AG20443 (cell line): ENCODE data around the gene MRTFB.
A peak's percentile ranks its signal among the peaks of the same experiment; 100 is the strongest.

ENCODE experiments used
- DNase-seq: peaks from one replicate; pipeline ENCODE4 v3.0.0; 2012; ENCODE audit warnings: low spot score, mixed read lengths

Gene MRTFB

GRCh38 chr16:14186007-14186794, 115.1 kb downstream of the MRTFB start:
- DNase-seq: peak; percentile 58

GRCh38 chr16:14186795-14187221, 115.7 kb downstream of the MRTFB start:
- DNase-seq: no peak

DNA sequence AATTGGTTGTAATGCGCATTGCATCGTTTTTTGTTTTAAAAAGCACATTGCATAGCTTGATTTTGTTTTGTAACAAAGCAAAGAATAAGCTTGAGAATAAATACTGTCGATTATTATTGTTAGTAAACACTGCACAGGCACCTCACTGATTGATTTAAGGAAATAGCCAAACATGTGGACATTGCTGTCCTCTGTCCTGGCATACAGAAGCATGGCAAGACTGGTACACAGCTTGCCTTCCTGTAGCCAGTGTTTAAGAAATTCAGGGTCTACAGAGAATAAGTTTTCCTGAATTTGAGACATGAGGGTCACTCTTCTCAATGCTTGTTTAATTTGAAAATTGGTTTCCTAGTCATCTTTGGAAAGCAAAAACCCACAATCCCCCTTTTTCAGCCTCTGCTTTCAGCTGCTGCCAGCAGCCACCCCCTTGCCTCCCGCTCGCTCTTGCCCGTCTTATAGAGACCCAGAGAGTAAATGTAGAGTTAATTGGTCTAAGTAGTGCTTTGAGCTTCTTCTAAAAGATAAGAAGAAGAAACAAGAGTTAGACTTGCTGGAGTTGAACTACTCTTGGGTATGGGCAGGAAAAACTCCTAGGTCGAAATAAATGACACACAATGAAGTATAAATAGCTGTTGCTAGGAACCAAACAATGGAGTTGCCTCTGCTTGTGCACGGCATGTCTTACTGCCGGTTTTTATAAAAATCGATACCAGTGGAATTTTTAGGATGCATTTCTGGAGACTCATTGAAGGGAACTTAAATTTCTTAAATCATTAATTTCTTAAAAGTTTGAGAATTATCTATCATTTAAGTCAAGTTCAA, 116.6 kb downstream of the MRTFB start:
- DNase-seq: no peak

DNA sequence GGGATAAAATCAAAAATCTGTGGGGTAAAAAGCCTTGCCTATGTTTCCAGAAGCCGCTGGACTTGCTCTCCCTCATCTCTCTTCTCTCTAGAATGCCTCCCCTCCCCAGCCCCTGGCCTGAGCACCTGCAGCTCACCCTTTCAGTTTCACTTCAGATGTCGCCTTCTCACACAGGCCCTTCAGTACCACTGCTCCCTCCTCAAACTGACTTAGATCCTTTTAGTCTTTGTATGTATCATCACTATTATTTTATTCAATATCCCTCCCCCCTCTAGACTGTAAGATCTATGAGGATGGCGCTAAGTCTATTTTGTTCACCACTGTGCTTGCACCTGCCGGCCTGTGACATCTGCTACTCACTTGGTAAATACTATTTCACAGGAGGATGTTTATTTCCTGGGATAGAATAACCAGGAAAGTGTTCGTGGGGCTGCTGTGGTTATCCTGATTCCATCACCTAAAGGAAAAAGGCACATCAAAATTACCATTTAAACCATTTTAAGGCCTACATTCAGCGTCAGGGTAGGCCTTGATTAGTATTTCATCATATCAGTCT, 122.3 kb downstream of the MRTFB start:
- DNase-seq: no peak

GRCh38 chr16:14194721-14195120, 123.6 kb downstream of the MRTFB start:
- no peak for DNase-seq

GRCh38 chr16:14196011-14196410, 124.9 kb downstream of the MRTFB start:
- no peak for DNase-seq

GRCh38 chr16:14196539-14196938, 125.4 kb downstream of the MRTFB start:
- DNase-seq: no peak

GRCh38 chr16:14198012-14198411, 126.9 kb downstream of the MRTFB start:
- no peak for DNase-seq

DNA sequence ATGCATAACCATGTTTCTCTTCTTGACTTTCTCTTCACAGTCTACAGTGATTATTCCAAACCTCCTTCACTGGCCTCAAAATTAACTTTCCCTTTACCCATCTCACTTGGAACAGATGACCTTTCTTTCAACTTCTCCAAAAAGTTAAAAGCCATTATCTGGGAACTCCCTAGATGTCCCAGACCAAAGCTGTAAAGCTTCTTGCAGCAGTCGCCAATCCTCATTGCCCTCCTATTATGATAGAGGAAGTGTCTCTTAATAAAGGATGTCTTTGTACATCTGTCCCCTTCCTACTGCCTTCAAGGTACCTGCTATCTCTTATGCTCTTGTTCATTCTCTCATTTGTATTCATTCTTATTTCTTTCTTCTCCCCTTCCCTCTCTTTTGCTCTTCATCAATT, 127.5 kb downstream of the MRTFB start:
- DNase-seq: no peak

- DNase-seq: no peak
Observed at GRCh38 chr16:14199199-14199598, 128.1 kb downstream of the MRTFB start.

DNA sequence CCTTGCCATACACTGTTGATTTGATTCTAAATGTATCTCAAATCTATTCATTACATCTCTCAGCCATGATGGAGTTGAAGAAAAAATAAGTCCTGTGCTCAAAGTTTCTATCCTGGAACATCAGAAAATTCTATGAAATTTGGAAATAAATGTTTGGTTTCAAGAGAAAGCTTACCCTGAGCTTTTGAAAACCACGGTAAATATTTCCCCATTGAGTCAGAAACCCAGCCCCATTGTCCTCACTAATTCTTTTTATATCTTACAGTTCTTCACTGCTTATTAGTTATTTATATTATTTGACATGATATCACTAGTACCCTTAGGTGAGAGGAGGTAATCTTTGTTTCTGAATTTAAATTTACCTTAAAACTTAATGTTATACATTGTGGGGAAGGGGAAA, 128.5 kb downstream of the MRTFB start:
- peak; percentile 58 for DNase-seq

DNA sequence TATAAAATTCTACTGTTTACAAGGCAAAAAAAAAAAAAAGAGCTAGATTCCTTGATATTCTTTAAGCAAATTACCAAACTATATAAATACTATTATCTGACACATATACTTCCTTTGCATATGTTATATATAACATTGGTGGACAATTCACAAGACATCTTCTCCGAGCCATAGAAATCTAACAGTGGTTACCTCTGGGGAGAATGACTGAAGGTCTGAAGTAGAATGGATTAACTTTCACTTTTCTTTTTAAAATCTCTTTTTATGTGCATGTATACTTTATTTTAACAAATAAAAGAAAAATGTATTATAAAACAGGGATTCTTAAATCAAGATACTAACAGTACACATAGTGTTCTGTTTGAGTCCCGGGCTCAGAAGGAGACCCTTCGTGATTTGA, 131.0 kb downstream of the MRTFB start:
- DNase-seq: no peak

DNA sequence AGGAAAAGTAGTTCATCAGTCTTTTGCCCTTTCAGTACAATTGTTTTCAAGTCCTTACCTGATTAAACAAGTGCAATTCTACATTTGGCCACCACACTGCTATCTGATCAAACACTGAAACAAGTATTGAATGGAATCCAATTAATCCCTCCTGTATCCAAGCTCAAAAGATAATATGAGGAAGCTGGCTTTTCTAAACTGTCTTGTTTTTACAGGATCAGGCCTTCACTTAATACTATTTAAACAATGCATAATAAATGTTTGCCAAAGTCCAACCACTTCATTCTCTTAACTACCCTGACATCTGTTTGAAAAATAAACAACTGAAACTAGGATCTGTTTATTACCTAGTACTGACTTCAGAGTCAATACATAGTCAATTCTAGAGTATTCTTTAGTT, 131.6 kb downstream of the MRTFB start:
- DNase-seq: no peak

- DNase-seq: no peak
Observed at GRCh38 chr16:14203166-14203565, 132.0 kb downstream of the MRTFB start.

GRCh38 chr16:14205666-14206065, 134.5 kb downstream of the MRTFB start:
- no peak for DNase-seq

DNA sequence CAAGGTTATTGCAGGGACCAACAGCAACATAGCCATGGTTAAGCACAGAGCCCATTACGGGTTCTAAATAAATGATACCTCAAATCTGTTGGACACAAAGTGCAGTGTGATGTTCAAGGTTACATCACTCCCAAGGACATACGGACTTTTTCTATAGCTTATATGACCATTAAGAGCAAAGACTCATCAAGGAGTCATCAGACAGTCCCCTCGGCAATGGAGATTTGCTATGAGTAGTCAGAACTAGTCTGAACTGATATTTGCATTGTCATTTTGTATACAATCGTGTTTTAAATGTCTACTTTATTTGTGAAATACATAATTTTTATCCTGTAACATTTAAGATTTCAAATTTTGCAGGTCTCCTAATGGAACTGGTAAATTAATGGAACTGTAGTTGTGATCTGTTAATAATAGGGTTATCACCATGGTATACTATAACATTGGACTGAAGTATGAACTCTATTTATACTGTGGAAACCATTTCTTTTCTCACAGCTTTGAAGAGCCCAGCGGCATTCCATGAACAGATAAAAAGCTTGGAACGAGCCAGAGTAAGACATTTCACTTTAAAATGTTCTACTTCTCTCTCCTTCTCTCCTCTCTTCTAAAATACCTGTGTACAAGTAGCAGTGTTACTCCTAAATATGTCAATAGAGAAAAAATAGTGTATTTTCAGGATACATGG, 140.9 kb downstream of the MRTFB start:
- no peak for DNase-seq

GRCh38 chr16:14215941-14216340, 144.8 kb downstream of the MRTFB start:
- DNase-seq: no peak

- no peak for DNase-seq
Observed at GRCh38 chr16:14219983-14220382, 148.9 kb downstream of the MRTFB start.

- DNase-seq: no peak
Observed at GRCh38 chr16:14223632-14224031, 152.5 kb downstream of the MRTFB start.

- no peak for DNase-seq
Observed at GRCh38 chr16:14225457-14225856, 154.3 kb downstream of the MRTFB start.

- no peak for DNase-seq
Observed at GRCh38 chr16:14232106-14232864, 161.2 kb downstream of the MRTFB start.

GRCh38 chr16:14236401-14236800, 165.3 kb downstream of the MRTFB start:
- no peak for DNase-seq
